NCI-H2227 treated with DMSO at 0.1 percent for 48 hours (cell line): ENCODE measurements around the gene ALOX15B.

Experiments used
- DNase-seq: peaks from one replicate; lab custom pipeline; 2025; lab: John Stamatoyannopoulos, UW

Gene ALOX15B

DNA sequence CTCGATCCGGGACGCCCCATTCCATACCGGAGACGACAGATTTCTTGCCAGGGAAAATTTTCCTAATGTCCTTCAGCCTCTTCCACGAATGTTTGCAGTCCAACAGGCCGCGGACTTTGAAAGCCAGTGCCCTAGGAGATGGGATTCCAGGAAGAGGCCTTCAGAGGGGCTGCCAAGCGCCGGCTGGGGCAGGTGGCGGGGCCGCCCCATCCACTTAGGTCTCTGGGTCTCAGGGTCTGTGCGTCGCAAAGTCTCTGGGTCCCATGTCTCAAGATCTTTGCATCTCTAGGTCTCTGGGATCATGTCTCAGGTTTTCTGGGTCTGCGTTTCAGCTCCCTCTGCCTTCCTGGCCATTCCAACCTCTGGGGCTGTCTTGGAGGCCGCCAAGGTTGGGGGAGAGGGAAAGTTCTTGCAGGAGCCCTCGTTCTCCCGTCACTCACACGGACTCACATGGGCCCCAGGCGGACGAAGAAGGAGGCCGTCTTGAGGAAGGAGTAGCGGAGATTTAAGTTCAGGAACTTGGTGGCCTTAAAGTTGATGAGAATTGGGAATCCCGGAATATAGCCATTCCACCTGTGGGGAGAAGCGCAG, 41.4 kb downstream of the ALOX15B start:
- DNase-seq, result no peak

DNA sequence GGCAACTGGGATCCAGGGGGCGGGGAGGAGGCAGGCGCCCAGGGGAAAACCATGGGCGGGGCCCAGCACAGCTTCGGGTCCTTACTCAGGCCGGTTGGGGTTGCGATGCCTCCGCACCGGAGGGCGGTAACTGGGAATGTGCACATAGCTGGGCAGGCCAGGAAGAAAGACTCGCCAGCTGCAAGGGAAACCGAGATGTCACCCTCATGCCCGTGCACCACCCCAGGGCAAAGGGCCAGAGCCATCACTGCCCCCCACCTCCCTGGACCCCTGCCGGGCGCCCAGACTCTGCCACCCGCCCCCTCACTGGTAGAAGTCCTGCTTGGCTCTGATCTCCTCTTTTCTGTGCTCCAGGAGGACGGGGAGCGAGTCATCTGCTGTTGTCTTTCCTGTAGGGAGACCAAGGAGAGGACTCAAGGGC, 42.0 kb downstream of the ALOX15B start:
- no peak for DNase-seq

DNA sequence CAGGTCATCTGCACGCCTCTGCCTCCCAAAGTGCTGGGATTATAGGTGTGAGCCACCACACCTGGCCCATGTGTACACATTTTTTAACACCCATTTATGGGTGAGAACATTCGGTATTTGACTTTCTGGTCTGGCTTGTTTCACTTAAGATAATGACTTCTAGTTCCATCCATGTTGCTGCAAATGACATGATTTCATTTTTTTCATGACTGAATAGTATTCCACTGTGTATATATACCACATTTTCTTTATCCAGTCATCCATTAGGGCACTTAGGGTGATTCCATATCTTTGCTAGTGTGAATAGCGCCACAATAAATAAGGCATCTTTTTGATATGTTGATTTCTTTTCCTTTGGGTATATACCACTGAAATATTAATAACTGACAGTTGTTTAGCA, 43.0 kb downstream of the ALOX15B start:
- no peak for DNase-seq

DNA sequence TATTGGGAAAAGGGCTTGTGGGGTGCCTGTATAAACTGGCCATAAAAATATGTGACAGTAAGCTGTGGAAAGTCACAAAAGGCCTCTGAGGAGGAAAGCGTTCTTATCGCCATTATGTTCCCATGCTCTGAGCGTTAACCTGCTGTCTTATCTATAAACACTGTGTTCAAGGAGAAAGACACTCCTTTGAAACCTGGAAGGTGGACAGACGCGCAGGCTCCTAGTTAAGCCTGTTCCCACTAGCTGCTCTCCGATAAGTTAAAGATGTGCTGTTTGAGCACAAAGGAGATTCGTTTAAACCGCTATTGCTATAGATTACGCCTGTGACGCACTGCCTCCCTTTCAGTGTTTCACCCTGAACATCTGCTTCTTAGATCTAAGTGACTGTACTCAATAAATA, 43.4 kb downstream of the ALOX15B start:
- no peak for DNase-seq

DNA sequence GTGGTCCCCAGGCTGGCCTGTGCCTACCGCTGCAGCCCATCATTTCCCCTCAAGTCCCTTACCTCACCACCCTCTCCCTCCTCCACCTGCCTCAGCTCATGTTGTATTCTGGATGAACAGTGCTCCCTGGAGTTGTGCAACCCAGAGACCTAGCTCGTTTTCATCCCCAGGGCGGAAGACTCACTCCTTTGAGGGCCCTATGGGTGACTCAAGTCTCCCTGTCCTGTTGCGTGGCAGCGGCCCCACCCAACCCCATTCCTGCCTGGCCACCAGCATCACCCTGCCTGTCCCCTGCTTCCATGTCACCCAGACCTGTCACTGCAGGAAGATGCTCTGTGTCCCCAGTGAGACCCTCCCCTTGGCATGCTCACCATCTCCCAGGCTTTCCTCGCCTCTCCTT, 45.4 kb downstream of the ALOX15B start:
- DNase-seq, result no peak

GRCh38 chr17:8087075-8087951, 48.5 kb downstream of the ALOX15B start, which contains the start of gene ALOX12B:
Gene ALOX12B (minus strand): TSS chr17:8087716. CDS start chr17:8087442, 274 bp downstream.
- DNase-seq, result no peak

- no peak for DNase-seq
Measured at GRCh38 chr17:8087952-8088230, 49.0 kb downstream of the ALOX15B start.

DNA sequence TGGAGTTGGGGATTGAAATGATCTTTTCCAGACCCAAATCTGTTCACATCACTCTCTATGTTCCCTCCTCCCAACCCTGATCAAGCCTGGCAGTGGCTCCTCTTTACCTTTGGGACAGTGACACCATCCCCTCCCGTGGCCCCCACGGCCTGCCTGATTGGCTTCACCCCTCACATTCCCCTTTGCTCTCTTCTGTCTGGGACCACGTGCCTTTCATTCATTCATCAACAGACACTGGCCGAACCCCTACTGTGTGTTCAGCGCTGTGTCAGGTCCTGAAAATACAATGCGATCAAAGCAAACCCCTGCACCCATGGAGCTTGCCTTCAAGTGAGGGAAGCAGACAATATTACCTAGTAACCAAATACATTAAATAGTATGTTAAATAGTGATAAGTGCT, 50.9 kb downstream of the ALOX15B start:
- DNase-seq, result no peak

DNA sequence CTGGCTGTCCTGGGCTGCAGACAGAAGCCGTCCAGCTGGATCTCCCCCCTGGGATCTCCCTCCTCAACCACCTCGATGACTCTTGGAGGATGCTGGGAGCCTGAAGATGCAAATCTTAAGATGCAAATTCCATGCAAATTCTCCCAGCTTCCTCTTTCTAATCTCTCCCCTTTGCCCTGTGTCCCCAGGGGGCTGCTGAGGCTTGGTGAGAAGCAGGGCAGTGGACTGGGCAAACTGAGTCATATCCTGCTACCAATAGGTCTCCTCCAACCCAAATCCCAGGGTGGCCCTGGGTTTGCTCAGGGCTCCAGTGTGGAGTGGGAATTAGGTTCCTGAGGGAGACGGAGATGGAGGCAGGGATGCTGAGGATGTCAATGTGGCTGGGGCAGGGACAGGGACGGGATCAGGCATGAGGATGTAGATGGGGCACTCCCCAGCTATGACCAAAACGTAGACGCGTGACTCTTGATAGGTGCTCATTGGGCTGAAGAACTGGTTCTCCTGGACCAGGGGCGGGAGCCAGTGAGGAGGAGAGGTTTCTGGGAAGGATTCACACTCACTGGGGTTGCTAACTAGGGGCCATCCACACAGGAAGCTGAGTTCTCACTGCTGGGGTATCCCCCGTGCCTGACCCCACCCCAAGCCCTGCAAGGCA, 52.3 kb downstream of the ALOX15B start:
- no peak for DNase-seq

- DNase-seq, result no peak
Measured at GRCh38 chr17:8095361-8095760, 56.5 kb downstream of the ALOX15B start.

DNA sequence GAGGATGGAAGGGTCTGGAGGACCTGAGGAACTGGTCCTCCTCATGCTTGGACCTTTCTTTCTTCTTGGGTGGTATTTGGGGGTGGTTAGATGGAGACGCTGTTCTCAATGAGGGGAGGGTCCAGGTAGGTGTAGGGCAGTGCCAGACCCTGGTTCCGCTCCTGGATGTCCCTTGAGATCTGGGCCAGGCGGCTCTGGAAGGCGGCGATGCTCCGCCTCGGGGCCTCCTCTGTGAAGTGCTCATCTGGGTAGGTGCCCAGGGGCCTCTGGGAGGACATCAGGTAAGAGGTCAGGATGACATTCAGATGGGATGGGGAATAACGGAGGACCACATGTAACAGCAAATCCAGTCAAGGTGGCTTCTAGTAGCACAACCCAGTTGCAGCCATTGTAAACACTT, 57.7 kb downstream of the ALOX15B start:
- DNase-seq, result no peak
